Panc1 (cell line): ENCODE measurements around the gene ALDH3A1.

Source experiments
- CTCF ChIP-seq: fragments of 450-650 bp; IDR thresholded peaks from 2 replicates; pipeline ENCODE4 v1.5.1; 2017; ENCODE audit warnings: mild to moderate bottlenecking
- POLR2AphosphoS5 ChIP-seq: IDR thresholded peaks from 2 replicates; pipeline ENCODE4 v1.6.1; 2012; ENCODE audit warnings: mild to moderate bottlenecking, low read depth, low read length, moderate library complexity
- REST ChIP-seq, 2 experiments: IDR thresholded peaks; 2 replicates each; pipeline ENCODE4 v1.6.1; 2011 to 2012; ENCODE audit warnings: low read depth in 2 of 2, control low read depth in 1 of 2, low read length in 1 of 2, mild to moderate bottlenecking in 1 of 2, moderate library complexity in 1 of 2; ENCODE audit not compliant: insufficient read depth in 1 of 2
- SIN3A ChIP-seq: IDR thresholded peaks from 2 replicates; pipeline ENCODE4 v1.6.1; 2012; ENCODE audit warnings: low read depth, mild to moderate bottlenecking, low read length, moderate library complexity, borderline replicate concordance; ENCODE audit not compliant: insufficient read depth

GRCh38 chr17:19733953-19734526 is 14.1 kb downstream of the ALDH3A1 start:
- TF ChIP-seq CTCF (no peak), POLR2AphosphoS5 (no peak), REST (IDR thresholded peaks at IDR 0.05; ENCODE audit: insufficient read depth in 1 of 2, low read depth in 2 of 2, low read length in 1 of 2) (no peak), SIN3A (no peak)
